Stimulated activated effector memory CD8-positive, alpha-beta T cell treated with anti-CD3 and anti-CD28 coated beads, Interleukin-12 subunit alpha, Interleukin-12 subunit beta, amount 100 ng/mL, for 72 hours (primary cell): ENCODE measurements around the gene ENO1.
A peak's percentile ranks its signal among the peaks of the same experiment; 100 is the strongest.

Experiments used
- ATAC-seq: fragments of 150-1000 bp; cut with Tn5 transposase; 2 replicates; pipeline ENCODE4 v1.10.0; 2021
- DNase-seq, 2 donors: peaks; one replicate each; pipeline ENCODE4 v3.0.0; 2021 to 2022; ENCODE audit warnings: low spot score in 2 of 2
- H3K27ac Mint-ChIP-seq: one replicate; pipeline ENCODE4 v1.8.0; 2022; ENCODE audit warnings: mild to moderate bottlenecking, mixed read lengths
- H3K36me3 Mint-ChIP-seq: one replicate; pipeline ENCODE4 v1.8.0; 2022; ENCODE audit warnings: mild to moderate bottlenecking, mixed read lengths
- H3K4me1 Mint-ChIP-seq: one replicate; pipeline ENCODE4 v1.8.0; 2022; ENCODE audit warnings: mixed read lengths
- H3K4me3 Mint-ChIP-seq: one replicate; pipeline ENCODE4 v1.8.0; 2022; ENCODE audit warnings: mild to moderate bottlenecking, mixed read lengths
- H3K9me3 Mint-ChIP-seq: one replicate; pipeline ENCODE4 v1.8.0; 2022; ENCODE audit warnings: mixed read lengths

The ENO1 gene

GRCh38 chr1:8867878-8868567, 10.5 kb downstream of the ENO1 start:
- peaks cover 71% of the 10 kb centered on the region for H3K4me1 Mint-ChIP-seq
- no peak overlapping the region for H3K4me3 Mint-ChIP-seq
- H3K9me3 Mint-ChIP-seq: no peaks in the 10 kb centered on the region
- H3K36me3 Mint-ChIP-seq: peaks cover 100% of the 10 kb centered on the region
- peak overlapping the region; percentile 85 for H3K27ac Mint-ChIP-seq
- DNase-seq (no peak), ATAC-seq (no peak)

- peaks cover 100% of the 10 kb centered on the region for H3K36me3 Mint-ChIP-seq
- H3K4me3 Mint-ChIP-seq: no peak overlapping the region
- DNase-seq: peak in 1 of 2 donors; percentile 61
- H3K9me3 Mint-ChIP-seq: no peaks in the 10 kb centered on the region
- H3K4me1 Mint-ChIP-seq: peaks cover 70% of the 10 kb centered on the region
- ATAC-seq: peak; percentile 71
- peak overlapping the region; percentile 85 for H3K27ac Mint-ChIP-seq
Observed at GRCh38 chr1:8866792-8867415, 11.6 kb downstream of the ENO1 start.

DNA sequence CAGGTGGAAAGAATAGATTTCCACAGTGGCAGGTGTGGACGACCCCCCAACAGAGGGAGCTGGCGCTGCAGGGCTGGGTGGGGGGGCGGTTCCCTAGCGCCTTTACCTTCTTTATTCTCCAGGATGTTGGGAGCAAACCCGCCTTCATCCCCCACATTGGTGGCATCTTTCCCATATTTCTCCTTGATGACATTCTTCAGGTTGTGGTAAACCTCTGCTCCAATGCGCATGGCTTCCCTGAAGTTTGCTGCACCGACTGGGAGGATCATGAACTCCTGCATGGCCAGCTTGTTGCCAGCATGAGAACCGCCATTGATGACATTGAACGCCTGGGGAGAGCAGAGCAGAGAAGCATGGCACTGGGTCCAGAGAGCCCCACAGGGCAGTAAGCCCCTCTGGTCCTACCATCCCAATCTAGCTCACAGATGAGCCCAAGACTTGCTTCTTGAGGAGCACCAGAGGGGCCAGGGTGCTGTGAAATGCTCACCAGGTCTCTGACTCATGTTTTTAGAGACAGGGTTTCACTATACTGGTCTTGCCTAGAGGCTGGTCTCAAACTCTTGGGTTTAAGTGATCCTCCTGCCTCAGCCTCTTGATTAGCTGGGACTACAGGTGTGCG, 12.2 kb downstream of the ENO1 start:
- DNase-seq: no peak
- Mint-ChIP-seq H3K27ac (peak overlapping the region; percentile 85), H3K9me3 (no peaks in the 10 kb centered on the region), H3K4me1 (peaks cover 71% of the 10 kb centered on the region), H3K36me3 (peaks cover 100% of the 10 kb centered on the region), H3K4me3 (no peak overlapping the region)
- peak; percentile 31 for ATAC-seq

DNA sequence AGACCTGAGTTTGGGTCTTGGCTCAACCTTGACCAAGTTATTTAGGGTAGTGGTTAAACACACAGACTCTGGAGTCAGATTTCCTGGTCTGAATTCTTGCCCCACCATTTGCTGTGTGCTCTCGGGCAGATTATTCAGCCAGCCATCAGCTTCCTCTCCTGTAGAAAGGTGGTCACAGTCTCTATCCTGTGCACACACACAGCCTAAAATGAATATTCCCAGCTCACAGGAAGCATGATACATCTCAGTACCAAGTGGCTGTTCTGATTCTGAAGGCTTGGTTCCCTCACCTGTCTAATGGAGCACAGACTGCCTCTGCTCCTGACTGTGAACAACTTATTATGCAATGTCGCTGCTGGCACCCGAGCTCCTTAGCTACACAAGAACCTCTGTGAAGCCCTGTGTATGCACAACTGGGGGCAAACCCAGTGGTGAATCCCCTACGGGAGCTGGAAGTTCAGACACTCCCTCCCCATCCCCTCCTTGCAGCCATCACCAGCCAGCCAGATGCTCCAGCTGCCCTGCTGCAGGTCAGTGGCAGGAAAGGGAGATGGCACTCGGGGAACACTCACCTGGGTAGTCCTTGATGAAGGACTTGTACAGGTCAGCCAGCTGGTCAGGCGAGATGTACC, 13.7 kb downstream of the ENO1 start:
- ATAC-seq (no peak), DNase-seq (no peak)
- Mint-ChIP-seq H3K36me3 (peaks cover 100% of the 10 kb centered on the region), H3K4me1 (peaks cover 71% of the 10 kb centered on the region), H3K9me3 (no peaks in the 10 kb centered on the region), H3K27ac (peak overlapping the region; percentile 34), H3K4me3 (no peak overlapping the region)

DNA sequence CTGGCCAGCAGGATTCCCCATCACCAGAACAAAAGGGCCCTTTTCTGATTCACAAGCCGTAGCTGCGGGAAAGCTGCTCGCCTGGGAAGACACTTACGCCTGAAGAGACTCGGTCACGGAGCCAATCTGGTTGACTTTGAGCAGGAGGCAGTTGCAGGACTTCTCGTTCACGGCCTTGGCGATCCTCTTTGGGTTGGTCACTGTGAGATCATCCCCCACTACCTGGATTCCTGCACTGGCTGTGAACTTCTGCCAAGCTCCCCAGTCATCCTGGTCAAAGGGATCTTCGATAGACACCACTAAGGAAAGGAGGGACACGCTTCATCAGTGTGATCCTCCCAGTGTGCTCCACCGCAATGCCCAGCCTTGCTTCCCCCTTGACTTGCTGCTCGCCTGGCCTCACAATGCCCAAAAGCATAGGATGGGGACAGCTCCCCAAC, 14.7 kb downstream of the ENO1 start:
- H3K4me3 Mint-ChIP-seq: no peak overlapping the region
- H3K36me3 Mint-ChIP-seq: peaks cover 100% of the 10 kb centered on the region
- DNase-seq (no peak), ATAC-seq (no peak)
- H3K27ac Mint-ChIP-seq: peak overlapping the region; percentile 91
- H3K9me3 Mint-ChIP-seq: no peaks in the 10 kb centered on the region
- peaks cover 69% of the 10 kb centered on the region for H3K4me1 Mint-ChIP-seq

GRCh38 chr1:8863138-8863537, 15.3 kb downstream of the ENO1 start:
- peaks cover 73% of the 10 kb centered on the region for H3K4me1 Mint-ChIP-seq
- H3K4me3 Mint-ChIP-seq: no peak overlapping the region
- ATAC-seq (no peak), DNase-seq (no peak)
- peaks cover 100% of the 10 kb centered on the region for H3K36me3 Mint-ChIP-seq
- H3K9me3 Mint-ChIP-seq: no peaks in the 10 kb centered on the region
- H3K27ac Mint-ChIP-seq: peak overlapping the region; percentile 91

DNA sequence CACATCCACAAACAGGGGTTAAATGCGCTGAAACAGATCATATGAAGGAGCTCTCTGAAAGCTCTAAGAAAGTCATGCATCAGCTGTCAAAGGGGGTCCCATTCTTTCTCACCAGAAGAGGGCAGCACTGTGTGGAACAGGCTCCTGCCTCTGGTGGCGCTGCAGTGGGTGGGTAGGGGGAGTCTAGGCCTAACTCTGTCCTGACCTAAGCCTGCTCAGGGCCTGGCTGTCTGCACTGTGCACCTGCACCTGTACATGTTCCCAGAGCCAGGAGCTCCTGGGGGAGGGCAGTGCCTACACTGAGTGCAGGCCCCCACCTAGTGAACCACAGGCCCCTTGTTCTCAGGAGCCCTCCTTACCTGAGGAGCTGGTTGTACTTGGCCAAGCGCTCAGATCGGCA, 16.0 kb downstream of the ENO1 start:
- Mint-ChIP-seq H3K4me3 (no peak overlapping the region), H3K36me3 (peaks cover 100% of the 10 kb centered on the region), H3K4me1 (peaks cover 70% of the 10 kb centered on the region), H3K9me3 (no peaks in the 10 kb centered on the region), H3K27ac (peak overlapping the region; percentile 91)
- peak in 1 of 2 donors; percentile 73 for DNase-seq
- ATAC-seq: peak; percentile 14

GRCh38 chr1:8860738-8861516, 17.6 kb downstream of the ENO1 start:
- H3K36me3 Mint-ChIP-seq: peaks cover 100% of the 10 kb centered on the region
- H3K4me1 Mint-ChIP-seq: peaks cover 56% of the 10 kb centered on the region
- H3K27ac Mint-ChIP-seq: peak overlapping the region; percentile 91
- no peak for DNase-seq
- no peak for ATAC-seq
- H3K4me3 Mint-ChIP-seq: peak overlapping the region; percentile 22
- no peaks in the 10 kb centered on the region for H3K9me3 Mint-ChIP-seq

DNA sequence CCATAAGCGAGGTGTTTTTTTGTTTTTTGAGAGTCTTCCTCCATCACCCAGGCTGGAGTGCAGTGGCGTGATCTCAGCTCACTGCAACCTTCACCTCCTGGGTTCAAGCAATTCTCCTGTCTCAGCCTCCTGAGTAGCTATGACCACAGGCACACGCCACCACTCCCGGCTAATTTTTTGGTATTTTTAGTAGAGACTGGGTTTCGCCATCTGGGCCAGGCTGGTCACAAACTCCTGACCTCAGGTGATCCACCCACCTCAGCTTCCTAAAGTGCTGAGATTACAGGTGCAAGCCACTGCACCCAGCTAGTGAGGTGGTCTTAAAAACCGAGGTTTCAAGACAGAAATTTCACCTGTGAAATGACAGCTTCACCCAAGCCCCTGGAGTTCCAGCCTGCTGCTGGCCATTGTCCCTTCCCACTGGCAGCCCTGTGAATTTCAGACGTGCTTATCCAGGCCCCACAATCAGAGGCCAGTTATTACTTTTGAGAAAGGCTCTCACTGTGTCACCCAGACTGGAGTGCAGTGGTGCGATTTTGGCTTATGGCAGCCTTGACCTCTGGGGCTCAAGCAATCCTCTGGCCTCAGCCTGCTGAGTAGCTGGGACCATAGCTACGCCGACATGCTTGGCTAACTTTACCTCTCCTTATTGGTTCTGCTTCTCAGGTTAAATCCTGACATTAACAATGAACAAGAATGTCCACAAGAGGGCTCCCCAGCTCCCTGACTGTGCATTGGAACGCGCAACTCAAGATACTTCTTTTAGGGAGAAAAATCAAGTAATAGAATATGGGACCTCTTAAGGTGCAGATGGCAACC, 19.4 kb downstream of the ENO1 start:
- peak in 1 of 2 donors; percentile 64 for DNase-seq
- peaks cover 54% of the 10 kb centered on the region for H3K4me1 Mint-ChIP-seq
- H3K9me3 Mint-ChIP-seq: no peaks in the 10 kb centered on the region
- peak overlapping the region; percentile 18 for H3K4me3 Mint-ChIP-seq
- peak; percentile 44 for ATAC-seq
- peaks cover 100% of the 10 kb centered on the region for H3K36me3 Mint-ChIP-seq
- peak overlapping the region; percentile 91 for H3K27ac Mint-ChIP-seq

DNA sequence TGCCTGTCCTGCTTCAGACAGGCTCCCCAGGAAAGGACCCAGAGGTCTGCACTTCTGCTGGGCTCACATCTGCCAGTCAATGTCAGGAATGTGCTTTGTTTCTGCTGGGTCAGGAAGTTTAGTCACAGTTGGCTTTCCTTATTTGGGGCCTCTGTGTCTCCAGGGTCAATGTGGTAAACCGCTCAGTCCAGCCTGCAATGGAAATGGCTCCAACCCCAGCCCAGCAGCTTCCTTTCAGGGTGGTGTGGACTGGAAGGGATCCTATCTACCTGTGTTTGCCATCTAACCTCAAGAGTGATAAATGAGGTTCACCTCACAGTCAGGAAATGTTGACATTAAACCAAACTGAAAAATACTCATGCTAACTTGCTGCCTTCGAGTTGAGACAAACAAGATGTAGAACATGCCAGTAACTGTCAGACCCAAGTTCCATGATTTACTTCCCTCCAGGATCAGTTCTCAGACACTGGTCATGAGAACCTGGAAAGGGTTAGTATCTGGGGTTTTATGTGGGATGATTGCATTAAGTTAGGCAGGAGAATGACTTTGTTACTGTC, 20.3 kb downstream of the ENO1 start:
- peak; percentile 56 for ATAC-seq
- H3K36me3 Mint-ChIP-seq: peaks cover 99% of the 10 kb centered on the region

GRCh38 chr1:8856689-8857412, 21.6 kb downstream of the ENO1 start:
- peak overlapping the region; percentile 91 for H3K27ac Mint-ChIP-seq
- peak; percentile 29 for ATAC-seq

More for the DNA sequence above, 20.3 kb downstream of the ENO1 start:
- Mint-ChIP-seq H3K9me3 (no peaks in the 10 kb centered on the region), H3K27ac (peak overlapping the region; percentile 91), H3K4me3 (no peak overlapping the region), H3K4me1 (peaks cover 45% of the 10 kb centered on the region)
- DNase-seq: no peak

GRCh38 chr1:8854240-8854639, 24.2 kb downstream of the ENO1 start:
- ATAC-seq: no peak
- Mint-ChIP-seq H3K9me3 (no peaks in the 10 kb centered on the region), H3K36me3 (peaks cover 72% of the 10 kb centered on the region), H3K27ac (peak overlapping the region; percentile 65), H3K4me1 (peaks cover 23% of the 10 kb centered on the region), H3K4me3 (no peak overlapping the region)
- no peak for DNase-seq

More at GRCh38 chr1:8856689-8857412, 21.6 kb downstream of the ENO1 start:
- Mint-ChIP-seq H3K4me3 (no peak overlapping the region), H3K4me1 (peaks cover 42% of the 10 kb centered on the region), H3K36me3 (peaks cover 92% of the 10 kb centered on the region), H3K9me3 (no peaks in the 10 kb centered on the region)
- no peak for DNase-seq

- ATAC-seq (no peak), DNase-seq (no peak)
- Mint-ChIP-seq H3K27ac (no peak overlapping the region), H3K36me3 (peaks cover 40% of the 10 kb centered on the region), H3K4me3 (no peak overlapping the region), H3K4me1 (peaks cover 13% of the 10 kb centered on the region), H3K9me3 (no peaks in the 10 kb centered on the region)
Observed at GRCh38 chr1:8851060-8851459, 27.4 kb downstream of the ENO1 start.
